Peyer's patch (tissue), 4 donors: Measurements from ENCODE around the gene FAM240A. TPM values are rescaled to one million over a fixed set of nuclear protein-coding genes. Genes with fewer than 3 reads are reported as not detected.
A peak's percentile ranks its signal among the peaks of the same experiment; 100 is the strongest.

Experiments used
- DNase-seq, 3 donors: peaks; one replicate each; pipeline ENCODE4 v3.0.0-alpha.2; 2017 to 2019
- H3K27ac ChIP-seq, 4 donors: fragments of 200-600 bp; sonication (generic); one replicate each; pipeline ENCODE4 v1.5.1; 2016 to 2019
- H3K27me3 ChIP-seq, 2 donors: fragments of 200-600 bp; sonication (generic); one replicate each; pipeline ENCODE4 v1.5.1; 2019
- H3K36me3 ChIP-seq, 3 donors: fragments of 200-600 bp; sonication (generic); one replicate each; pipeline ENCODE4 v1.5.1; 2016 to 2019
- H3K4me1 ChIP-seq, 4 donors: fragments of 200-600 bp; sonication (generic); one replicate each; pipeline ENCODE4 v1.5.1; 2016 to 2019
- H3K4me3 ChIP-seq, 4 donors: fragments of 200-600 bp; sonication (generic); 1 replicate in 3 of 4; 2 replicates in 1 of 4; pipeline ENCODE4 v1.5.1; 2016 to 2019; ENCODE audit warnings: mild to moderate bottlenecking in 1 of 4
- H3K9me3 ChIP-seq, 4 donors: fragments of 200-600 bp; sonication (generic); one replicate each; pipeline ENCODE4 v1.5.1; 2016 to 2019; ENCODE audit warnings: mild to moderate bottlenecking in 1 of 4
- CTCF ChIP-seq, 6 experiments: fragments of 450-650 bp in 4 of 6; fragments of 200-600 bp in 2 of 6; sonication (generic) in 1 of 6; IDR thresholded peaks; one replicate each; pipeline ENCODE4 v1.5.1; 2017 to 2019; ENCODE audit warnings: antibody characterized with exemption in 6 of 6, mild to moderate bottlenecking in 3 of 6, moderate library complexity in 1 of 6
- POLR2A ChIP-seq, 2 donors: fragments of 450-650 bp; IDR thresholded peaks; one replicate each; pipeline ENCODE4 v1.5.1; 2017; ENCODE audit warnings: antibody characterized with exemption in 2 of 2, mild to moderate bottlenecking in 2 of 2, moderate library complexity in 2 of 2
- total RNA-seq, 4 donors: library from RNA; depleted of rRNA; stranded (reverse); fragments of >200 nt; gene quantifications; one replicate each; pipeline ENCODE4 v1.1.0, GENCODE V29; 2016

Gene FAM240A
- total RNA-seq, 4 donors from 2014 or later = not detected

GRCh38 chr3:46662771-46663551 is 50.6 kb downstream of the FAM240A start:
- H3K4me3 ChIP-seq = no peak overlapping the region
- H3K9me3 ChIP-seq = no peaks in the 10 kb centered on the region
- H3K36me3 ChIP-seq = no peaks in the 10 kb centered on the region
- TF ChIP-seq POLR2A (IDR thresholded peaks at IDR 0.05) (no peak), CTCF (IDR thresholded peaks at IDR 0.05) (no peak)
- H3K4me1 ChIP-seq = peaks cover 0 to 14% (median 0%) of the 10 kb centered on the region in 4 donors
- no peaks in the 10 kb centered on the region for H3K27me3 ChIP-seq
- DNase-seq = peak in 2 of 3 donors; percentile 21 to 49
- H3K27ac ChIP-seq = peak overlapping the region in 1 of 4 donors; percentile 17

- Histone ChIP-seq H3K4me1 (peaks cover 0 to 14% (median 0%) of the 10 kb centered on the region in 4 donors), H3K9me3 (no peaks in the 10 kb centered on the region), H3K36me3 (no peaks in the 10 kb centered on the region), H3K27ac (peak overlapping the region in 1 of 4 donors; percentile 17), H3K27me3 (no peaks in the 10 kb centered on the region), H3K4me3 (no peak overlapping the region)
- TF ChIP-seq CTCF (IDR thresholded peaks at IDR 0.05) (peak in 2 of 6 experiments; percentile 11 to 38), POLR2A (IDR thresholded peaks at IDR 0.05) (no peak)
- DNase-seq = peak in 2 of 3 donors; percentile 41 to 49
Observed at GRCh38 chr3:46663591-46664135, 51.3 kb downstream of the FAM240A start.

- Histone ChIP-seq H3K4me3 (no peak overlapping the region), H3K9me3 (no peaks in the 10 kb centered on the region), H3K36me3 (no peaks in the 10 kb centered on the region), H3K4me1 (peaks cover 0 to 14% (median 0%) of the 10 kb centered on the region in 4 donors), H3K27me3 (no peaks in the 10 kb centered on the region), H3K27ac (no peak overlapping the region)
- TF ChIP-seq CTCF (IDR thresholded peaks at IDR 0.05) (no peak), POLR2A (IDR thresholded peaks at IDR 0.05) (no peak)
- peak in 1 of 3 donors; percentile 31 for DNase-seq
Observed at GRCh38 chr3:46664188-46664970, 52.1 kb downstream of the FAM240A start.

GRCh38 chr3:46664971-46665762 is 52.8 kb downstream of the FAM240A start:
- Histone ChIP-seq H3K36me3 (no peaks in the 10 kb centered on the region), H3K4me3 (no peak overlapping the region), H3K27me3 (no peaks in the 10 kb centered on the region), H3K9me3 (no peaks in the 10 kb centered on the region), H3K4me1 (peaks cover 0 to 14% (median 0%) of the 10 kb centered on the region in 4 donors), H3K27ac (no peak overlapping the region)
- DNase-seq = peak in 1 of 3 donors; percentile 29
- TF ChIP-seq CTCF (IDR thresholded peaks at IDR 0.05) (no peak), POLR2A (IDR thresholded peaks at IDR 0.05) (no peak)
